LNCAP (cell line): Measurements from ENCODE around the gene ATG13.

Experiments used
- TF ChIP-seq, protein P1 (sequence below): fragments of 450-650 bp; IDR thresholded peaks from 2 replicates; pipeline ENCODE4 v1.5.1; 2017; ENCODE audit warnings: mild to moderate bottlenecking

Gene ATG13

DNA sequence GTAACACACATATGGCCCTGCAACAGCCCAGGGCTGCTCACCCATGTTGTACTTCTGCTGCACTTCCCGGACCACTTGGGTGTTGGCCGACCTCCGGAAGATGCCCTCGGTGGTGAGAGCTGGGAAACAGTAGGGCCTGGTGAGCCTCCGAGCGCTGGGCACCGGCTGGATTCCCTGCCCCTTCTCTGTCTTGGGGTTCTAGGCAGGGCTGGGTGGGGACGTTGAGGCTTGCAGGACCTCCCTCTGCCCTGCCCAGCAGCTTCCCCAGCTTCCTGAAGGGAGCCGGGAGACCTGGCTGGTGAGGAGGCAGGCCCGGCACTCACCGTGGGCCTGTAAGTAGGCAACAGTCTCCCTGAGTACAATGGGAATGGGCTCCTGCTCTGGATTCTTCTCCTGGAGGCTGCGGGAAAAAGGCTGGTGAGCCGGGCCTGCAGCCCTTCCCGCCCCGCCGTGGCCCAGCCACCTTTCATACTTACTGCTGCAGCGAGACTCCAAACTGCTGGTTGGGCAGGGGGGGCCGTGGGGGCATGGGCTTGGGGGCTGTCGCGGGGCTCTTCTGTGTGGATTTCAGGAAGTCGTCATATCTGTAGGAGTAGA is 62.9 kb downstream of the ATG13 start:
- TF ChIP-seq, protein P1, sequence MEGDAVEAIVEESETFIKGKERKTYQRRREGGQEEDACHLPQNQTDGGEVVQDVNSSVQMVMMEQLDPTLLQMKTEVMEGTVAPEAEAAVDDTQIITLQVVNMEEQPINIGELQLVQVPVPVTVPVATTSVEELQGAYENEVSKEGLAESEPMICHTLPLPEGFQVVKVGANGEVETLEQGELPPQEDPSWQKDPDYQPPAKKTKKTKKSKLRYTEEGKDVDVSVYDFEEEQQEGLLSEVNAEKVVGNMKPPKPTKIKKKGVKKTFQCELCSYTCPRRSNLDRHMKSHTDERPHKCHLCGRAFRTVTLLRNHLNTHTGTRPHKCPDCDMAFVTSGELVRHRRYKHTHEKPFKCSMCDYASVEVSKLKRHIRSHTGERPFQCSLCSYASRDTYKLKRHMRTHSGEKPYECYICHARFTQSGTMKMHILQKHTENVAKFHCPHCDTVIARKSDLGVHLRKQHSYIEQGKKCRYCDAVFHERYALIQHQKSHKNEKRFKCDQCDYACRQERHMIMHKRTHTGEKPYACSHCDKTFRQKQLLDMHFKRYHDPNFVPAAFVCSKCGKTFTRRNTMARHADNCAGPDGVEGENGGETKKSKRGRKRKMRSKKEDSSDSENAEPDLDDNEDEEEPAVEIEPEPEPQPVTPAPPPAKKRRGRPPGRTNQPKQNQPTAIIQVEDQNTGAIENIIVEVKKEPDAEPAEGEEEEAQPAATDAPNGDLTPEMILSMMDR = no peak

DNA sequence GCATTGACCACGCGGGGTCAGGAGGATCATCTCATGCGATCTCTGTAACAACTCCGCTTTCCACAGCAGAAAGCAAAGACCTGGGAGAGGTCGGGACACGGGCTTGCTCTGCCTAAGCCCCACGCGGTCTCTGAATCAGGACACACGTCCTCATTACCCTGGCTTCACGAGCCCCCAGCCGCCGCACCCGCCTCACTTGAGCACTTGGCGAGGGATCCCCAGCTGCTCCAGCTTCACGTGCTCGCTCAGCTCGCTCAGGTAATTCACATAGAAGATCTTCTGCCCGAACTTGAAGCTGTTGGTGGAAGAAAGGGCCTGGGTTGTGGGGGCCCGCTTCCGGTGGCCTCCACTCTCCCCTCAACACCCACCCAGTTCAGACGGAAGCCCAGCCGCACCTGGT is 63.5 kb downstream of the ATG13 start:
- TF ChIP-seq, protein P1 = no peak

DNA sequence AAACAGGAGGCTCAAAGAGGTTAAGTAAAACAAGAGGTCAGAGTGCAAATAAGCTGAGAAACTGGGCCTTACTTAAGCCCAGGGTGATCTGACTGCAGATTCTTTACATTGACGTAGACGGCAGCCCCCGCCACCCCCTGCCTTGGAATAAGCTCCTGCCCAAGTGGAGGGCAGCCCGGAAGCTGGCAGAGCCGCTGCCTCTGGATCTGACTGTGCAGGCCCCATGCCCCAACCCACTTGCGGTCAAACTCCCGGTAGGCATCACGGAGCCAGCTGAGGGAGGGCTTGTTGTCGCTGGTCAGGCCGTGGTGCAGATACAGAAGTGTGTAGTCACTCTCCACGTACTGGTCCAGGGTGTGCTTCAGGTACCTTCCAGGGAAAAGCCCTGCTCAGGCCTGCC is 64.5 kb downstream of the ATG13 start:
- TF ChIP-seq, protein P1 = no peak

DNA sequence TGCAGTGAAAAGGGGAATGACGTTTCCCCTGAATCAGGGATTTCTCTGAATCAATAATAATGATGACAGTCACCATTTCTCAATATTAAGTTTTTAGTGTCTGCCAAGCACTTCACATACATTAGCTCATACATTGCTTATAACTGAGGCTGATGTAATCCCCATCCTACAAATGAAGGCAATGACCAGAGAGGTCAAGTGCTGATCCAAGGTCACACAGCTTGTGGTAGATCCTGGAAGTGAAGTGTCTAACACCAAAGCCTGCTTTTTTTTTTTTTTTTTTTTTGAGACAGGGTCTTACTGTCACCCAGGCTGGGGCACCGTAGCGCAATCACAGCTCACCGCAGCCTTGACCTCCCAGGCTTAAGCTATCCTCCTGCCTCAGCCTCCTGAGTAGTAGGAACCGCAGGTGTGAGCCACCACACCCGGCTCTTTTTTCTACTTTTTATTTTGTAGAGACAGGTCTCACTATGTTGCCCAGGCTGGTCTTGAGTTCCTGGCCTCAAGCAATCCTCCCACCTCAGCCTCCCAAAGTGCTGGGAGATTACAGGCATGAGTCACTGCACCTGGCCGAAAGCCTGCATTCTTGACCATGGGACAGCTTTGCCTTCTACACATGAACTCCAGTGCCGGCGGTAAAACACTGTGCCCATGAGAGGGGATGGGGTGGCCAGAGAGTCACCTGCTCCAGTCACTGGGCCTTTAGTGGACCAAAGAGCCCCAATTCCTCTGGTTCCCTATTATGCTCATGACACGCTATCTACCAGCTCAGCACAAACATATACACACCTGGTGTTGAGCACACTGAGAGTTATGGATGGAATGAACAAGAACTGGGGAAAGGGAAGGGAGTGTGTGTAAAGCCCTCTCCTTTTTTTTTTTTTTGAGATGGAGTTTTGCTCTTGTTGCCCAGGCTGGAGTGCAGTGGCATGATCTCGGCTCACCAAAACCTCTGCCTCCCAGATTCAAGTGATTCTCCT is 65.7 kb downstream of the ATG13 start:
- TF ChIP-seq, protein P1 = no peak

DNA sequence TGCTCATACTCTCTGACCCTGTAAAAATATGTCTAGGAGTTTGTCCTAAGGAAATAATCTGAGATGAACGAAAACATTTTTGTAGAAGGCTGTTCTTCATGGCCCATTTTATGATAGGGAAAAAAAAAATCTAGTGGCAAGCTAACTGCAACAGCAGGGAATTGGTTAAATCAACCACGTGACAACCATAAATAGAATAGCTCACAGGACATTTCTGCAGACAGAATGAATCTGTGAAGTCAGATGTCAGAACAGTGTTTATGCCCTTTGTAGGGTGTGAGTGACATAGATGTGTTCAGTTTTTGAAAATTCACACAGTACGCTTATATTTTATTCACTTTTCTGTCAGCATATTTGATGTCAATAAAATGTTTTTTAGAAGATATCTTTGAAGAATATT is 67.0 kb downstream of the ATG13 start:
- TF ChIP-seq, protein P1 = no peak

DNA sequence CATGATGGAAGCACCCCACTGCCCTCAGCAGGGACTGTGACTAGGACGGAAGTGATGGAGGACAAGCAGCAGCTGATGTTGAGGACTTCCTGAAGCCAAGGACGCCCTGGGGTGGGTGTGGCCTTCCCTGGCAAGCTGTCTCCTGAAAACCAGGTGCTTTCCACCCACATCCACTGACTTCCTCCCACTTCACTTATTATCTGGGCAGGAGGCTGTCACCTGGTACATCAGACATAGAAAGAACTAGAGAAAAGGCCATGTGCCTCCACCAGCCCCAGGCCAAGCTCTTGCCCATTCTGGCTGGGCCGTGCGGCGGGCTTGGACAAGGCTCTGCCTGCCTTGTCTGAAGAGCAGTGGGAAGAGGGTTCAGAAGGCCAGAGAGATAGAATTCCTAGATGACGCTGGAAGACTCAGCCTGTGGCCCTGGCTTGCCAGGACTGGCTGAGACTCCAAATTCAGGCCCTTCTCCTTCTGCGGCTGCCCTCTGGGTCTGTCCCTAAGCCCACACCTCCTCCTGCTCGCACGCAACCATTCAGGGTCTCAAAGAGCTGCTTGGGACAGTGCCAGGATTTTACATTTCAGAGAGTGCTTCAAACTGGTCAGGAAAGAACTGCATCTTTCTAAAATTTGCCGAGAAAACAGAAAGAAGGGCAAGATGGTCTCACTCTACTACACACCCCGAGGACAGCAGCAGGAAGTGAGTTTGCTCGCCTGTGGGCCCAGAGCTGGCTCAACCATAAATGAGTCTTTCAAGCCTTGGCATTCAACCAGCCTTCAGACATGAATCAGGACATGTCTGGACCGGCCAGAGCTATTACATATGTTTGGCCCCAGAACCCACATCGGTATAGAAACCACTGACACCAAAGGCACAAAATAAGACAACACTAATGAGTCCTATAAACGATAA is 69.8 kb downstream of the ATG13 start:
- TF ChIP-seq, protein P1 = no peak

DNA sequence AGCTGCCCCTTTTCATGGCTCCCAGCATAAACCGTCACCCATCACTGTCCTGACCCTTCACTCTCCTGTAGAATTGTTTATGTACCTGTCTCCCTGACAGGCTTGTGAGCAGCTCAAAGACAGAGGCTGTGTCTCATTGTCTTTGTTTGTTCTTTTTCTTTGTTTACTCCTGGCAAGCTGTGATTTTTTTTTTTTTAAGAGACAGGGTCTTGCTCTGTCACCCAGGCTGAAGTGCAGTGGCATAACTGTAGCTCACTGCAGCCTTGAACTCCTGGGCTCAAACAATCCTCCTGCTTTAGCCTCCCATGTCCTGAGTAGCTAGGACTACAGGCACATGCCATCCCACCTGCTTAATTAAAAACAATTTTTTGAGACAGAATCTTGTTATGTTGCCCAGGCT is 73.3 kb downstream of the ATG13 start:
- TF ChIP-seq, protein P1 = no peak
